Fibroblast of lung (primary cell): Measurements from ENCODE around the gene MRPL53. TPM values are rescaled to one million over a fixed set of nuclear protein-coding genes. Genes with fewer than 3 reads are reported as not detected.
A peak's percentile ranks its signal among the peaks of the same experiment; 100 is the strongest.

Experiments used
- DNase-seq, 2 donors: peaks; one replicate each; pipeline versions ENCODE4 v3.0.0 to v3.0.0-alpha.2; 2010; ENCODE audit warnings: low read depth in 2 of 2
- H2AFZ ChIP-seq: 2 replicates; pipeline ENCODE4 v1.5.1; 2012; ENCODE audit warnings: low read length, control low read depth, inconsistent platforms
- H3K27ac ChIP-seq: 2 replicates; pipeline ENCODE4 v1.5.1; 2011; ENCODE audit warnings: low read length, control low read depth; ENCODE audit not compliant: insufficient read depth
- H3K27me3 ChIP-seq: 2 replicates; pipeline ENCODE4 v1.5.1; 2011; ENCODE audit warnings: mild to moderate bottlenecking, low read length; ENCODE audit not compliant: control insufficient read depth, insufficient read depth
- H3K36me3 ChIP-seq: 2 replicates; pipeline ENCODE4 v1.5.1; 2011; ENCODE audit warnings: low read length; ENCODE audit not compliant: control insufficient read depth, insufficient read depth
- H3K4me1 ChIP-seq: 2 replicates; pipeline ENCODE4 v1.5.1; 2011; ENCODE audit warnings: low read length; ENCODE audit not compliant: control insufficient read depth, insufficient read depth; ENCODE audit errors: extremely low read depth
- H3K4me2 ChIP-seq: 2 replicates; pipeline ENCODE4 v1.5.1; 2011; ENCODE audit warnings: low read length, control low read depth; ENCODE audit not compliant: insufficient read depth; ENCODE audit errors: extremely low read depth
- H3K4me3 ChIP-seq, 4 experiments: fragments of 200-600 bp in 1 of 4; sonication (generic) in 1 of 4; replicated peaks in 1 of 4; 2 replicates each; pipeline ENCODE4 v1.5.1; 2011 to 2016; ENCODE audit warnings: low read length in 4 of 4, low read depth in 3 of 4, mild to moderate bottlenecking in 3 of 4, control low read depth in 2 of 4, inconsistent platforms in 1 of 4, mixed read lengths in 1 of 4; ENCODE audit not compliant: insufficient read depth in 1 of 4; ENCODE audit errors: control extremely low read depth in 1 of 4
- H3K79me2 ChIP-seq: 2 replicates; pipeline ENCODE4 v1.5.1; 2012; ENCODE audit warnings: mild to moderate bottlenecking, low read length, inconsistent platforms; ENCODE audit not compliant: control insufficient read depth, insufficient read depth
- H3K9ac ChIP-seq: 2 replicates; pipeline ENCODE4 v1.5.1; 2011; ENCODE audit warnings: mild to moderate bottlenecking, low read length, control low read depth; ENCODE audit not compliant: insufficient read depth
- H3K9me3 ChIP-seq: 2 replicates; pipeline ENCODE4 v1.5.1; 2012; ENCODE audit warnings: low read depth, low read length; ENCODE audit not compliant: control insufficient read depth, insufficient read depth
- H4K20me1 ChIP-seq: 2 replicates; pipeline ENCODE4 v1.5.1; 2011; ENCODE audit warnings: low read length; ENCODE audit not compliant: control insufficient read depth, insufficient read depth; ENCODE audit errors: extremely low read depth
- EZH2 ChIP-seq: IDR thresholded peaks from 2 replicates; pipeline ENCODE4 v1.5.1; 2012; ENCODE audit warnings: low read length, control low read depth, mild to moderate bottlenecking; ENCODE audit errors: missing control alignments
- polyA plus RNA-seq, 2 donors: library from polyadenylated mRNA; depleted of rRNA in 1 of 2; stranded (reverse) in 1 of 2; unstranded in 1 of 2; fragments of >200 nt; gene quantifications; 2 replicates each; pipeline ENCODE4 v1.2.1, GENCODE V29; 2011 to 2012; ENCODE audit warnings: missing spikeins in 1 of 2
- total RNA-seq: library from RNA; depleted of rRNA; stranded (reverse); fragments of >200 nt; gene quantifications from 2 replicates; pipeline ENCODE4 v1.2.1, GENCODE V29; 2014
- TF ChIP-seq, protein P1 (sequence below), 2 donors: IDR thresholded peaks in 1 of 2; conservative IDR thresholded peaks in 1 of 2; 1 replicate in 1 of 2; 2 replicates in 1 of 2; pipeline ENCODE4 v1.5.1; 2011 to 2012; ENCODE audit warnings: low read length in 2 of 2, control low read depth in 1 of 2, inconsistent platforms in 1 of 2, low read depth in 1 of 2, mild to moderate bottlenecking in 1 of 2

MRPL53 gene
- total and polyA plus RNA-seq, 2 donors (not counting 1 experiment from before 2014, with no cell fraction given), result 30.1 to 45.4 TPM

DNA sequence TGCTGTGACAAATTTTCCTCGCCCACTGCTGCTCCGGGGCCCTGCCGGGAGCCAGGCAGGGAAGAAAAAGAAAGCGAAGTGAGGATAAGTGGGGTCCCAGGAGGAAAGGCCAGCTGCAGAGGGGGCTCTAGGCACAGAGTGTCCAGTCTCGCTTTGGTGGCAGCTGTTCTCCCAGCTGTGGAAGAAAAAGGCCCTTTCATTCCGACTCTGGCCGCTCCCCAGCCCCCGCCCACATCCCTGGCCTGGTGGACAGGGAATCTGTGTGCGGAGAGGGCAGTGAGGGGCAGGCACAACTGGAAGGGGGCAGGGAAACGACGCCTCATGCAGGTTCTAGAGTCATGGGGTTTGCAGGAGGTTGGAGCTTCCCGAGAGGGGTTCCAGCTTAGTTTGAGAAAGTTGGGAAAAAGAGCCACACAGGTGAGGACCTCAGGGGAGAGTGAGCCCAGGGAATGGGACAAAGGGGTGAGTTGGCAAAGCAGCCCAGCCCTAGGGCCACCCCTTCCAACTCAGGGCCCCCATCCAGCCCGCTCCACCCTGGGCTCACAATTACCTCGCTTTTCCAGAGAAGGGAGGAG lies 32.6 kb downstream of the MRPL53 start:
- H3K4me1 ChIP-seq, result peaks cover 12% of the 10 kb centered on the region
- no peak for TF ChIP-seq EZH2
- TF ChIP-seq, protein P1, sequence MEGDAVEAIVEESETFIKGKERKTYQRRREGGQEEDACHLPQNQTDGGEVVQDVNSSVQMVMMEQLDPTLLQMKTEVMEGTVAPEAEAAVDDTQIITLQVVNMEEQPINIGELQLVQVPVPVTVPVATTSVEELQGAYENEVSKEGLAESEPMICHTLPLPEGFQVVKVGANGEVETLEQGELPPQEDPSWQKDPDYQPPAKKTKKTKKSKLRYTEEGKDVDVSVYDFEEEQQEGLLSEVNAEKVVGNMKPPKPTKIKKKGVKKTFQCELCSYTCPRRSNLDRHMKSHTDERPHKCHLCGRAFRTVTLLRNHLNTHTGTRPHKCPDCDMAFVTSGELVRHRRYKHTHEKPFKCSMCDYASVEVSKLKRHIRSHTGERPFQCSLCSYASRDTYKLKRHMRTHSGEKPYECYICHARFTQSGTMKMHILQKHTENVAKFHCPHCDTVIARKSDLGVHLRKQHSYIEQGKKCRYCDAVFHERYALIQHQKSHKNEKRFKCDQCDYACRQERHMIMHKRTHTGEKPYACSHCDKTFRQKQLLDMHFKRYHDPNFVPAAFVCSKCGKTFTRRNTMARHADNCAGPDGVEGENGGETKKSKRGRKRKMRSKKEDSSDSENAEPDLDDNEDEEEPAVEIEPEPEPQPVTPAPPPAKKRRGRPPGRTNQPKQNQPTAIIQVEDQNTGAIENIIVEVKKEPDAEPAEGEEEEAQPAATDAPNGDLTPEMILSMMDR (conservative IDR thresholded peaks at IDR 0.05 in 1 of 2, IDR thresholded peaks at IDR 0.05 in 1 of 2; ENCODE audit: low read depth in 1 of 2, low read length in 2 of 2), result no peak
- peak overlapping the region; percentile 68 to 84 (median 77) for H3K4me3 ChIP-seq
- H3K9ac ChIP-seq, result peak overlapping the region; percentile 48
- H3K4me2 ChIP-seq, result peak overlapping the region; percentile 99
- H3K27ac ChIP-seq, result peak overlapping the region; percentile 71
- H3K27me3 ChIP-seq, result no peaks in the 10 kb centered on the region
- peak overlapping the region; percentile 86 for H2AFZ ChIP-seq
- DNase-seq, result peak; percentile 55 to 61
- H3K79me2 ChIP-seq, result no peaks in the 10 kb centered on the region
- no peaks in the 10 kb centered on the region for H4K20me1 ChIP-seq
- no peaks in the 10 kb centered on the region for H3K36me3 ChIP-seq
- no peaks in the 10 kb centered on the region for H3K9me3 ChIP-seq

DNA sequence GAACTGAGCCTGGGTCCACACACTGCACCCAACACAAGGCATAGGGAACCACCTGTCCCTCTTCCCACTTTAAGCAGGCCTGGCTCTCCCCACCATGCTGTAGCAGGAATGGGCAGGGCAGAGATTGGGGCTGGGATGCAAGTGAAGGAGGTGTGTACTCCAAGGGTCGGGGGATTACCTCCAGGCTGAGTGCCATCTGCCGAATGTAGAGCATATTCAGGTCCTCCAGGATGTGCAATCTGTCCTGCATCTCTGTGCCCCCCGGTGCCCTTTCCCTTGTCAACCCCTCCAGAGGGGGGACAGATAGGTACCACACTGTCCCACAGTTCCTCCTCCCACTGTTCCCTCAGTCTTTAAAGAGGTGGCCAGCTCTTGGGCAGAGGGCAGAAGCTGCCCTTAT lies 33.1 kb downstream of the MRPL53 start:
- no peak overlapping the region for H3K27ac ChIP-seq
- H3K79me2 ChIP-seq, result no peaks in the 10 kb centered on the region
- peak overlapping the region; percentile 68 to 84 (median 77) for H3K4me3 ChIP-seq
- TF ChIP-seq EZH2, result no peak
- TF ChIP-seq, protein P1 (conservative IDR thresholded peaks at IDR 0.05 in 1 of 2, IDR thresholded peaks at IDR 0.05 in 1 of 2; ENCODE audit: low read depth in 1 of 2, low read length in 2 of 2), result no peak
- no peaks in the 10 kb centered on the region for H3K27me3 ChIP-seq
- no peaks in the 10 kb centered on the region for H3K36me3 ChIP-seq
- H3K9ac ChIP-seq, result peak overlapping the region; percentile 48
- peaks cover 12% of the 10 kb centered on the region for H3K4me1 ChIP-seq
- DNase-seq, result no peak
- H3K9me3 ChIP-seq, result no peaks in the 10 kb centered on the region
- H4K20me1 ChIP-seq, result no peaks in the 10 kb centered on the region
- peak overlapping the region; percentile 99 for H3K4me2 ChIP-seq
- H2AFZ ChIP-seq, result no peak overlapping the region

DNA sequence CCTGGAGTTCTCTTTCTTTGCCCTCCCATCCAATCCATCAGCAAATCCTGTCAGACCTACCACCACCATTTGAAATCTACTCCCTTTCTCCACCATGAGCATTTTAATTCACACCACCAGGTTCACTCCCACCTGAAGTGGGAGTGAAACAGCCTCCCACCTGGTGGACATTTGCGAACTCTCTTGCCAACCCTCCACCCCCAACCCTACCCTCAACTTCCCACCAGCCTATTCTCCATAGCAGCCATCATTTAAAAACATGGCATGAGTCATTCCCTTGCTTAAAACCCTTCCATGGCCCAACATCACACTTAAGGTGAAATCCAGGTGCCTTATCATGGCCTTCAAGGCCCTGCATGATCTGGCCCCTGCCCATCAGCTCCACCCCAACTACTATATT lies 34.2 kb downstream of the MRPL53 start:
- Histone ChIP-seq H3K36me3 (no peaks in the 10 kb centered on the region), H3K27me3 (no peaks in the 10 kb centered on the region), H3K27ac (no peak overlapping the region), H3K9ac (no peak overlapping the region), H3K79me2 (no peaks in the 10 kb centered on the region), H3K4me1 (peaks cover 12% of the 10 kb centered on the region), H3K4me3 (no peak overlapping the region), H3K4me2 (no peak overlapping the region), H2AFZ (no peak overlapping the region), H4K20me1 (no peaks in the 10 kb centered on the region), H3K9me3 (no peaks in the 10 kb centered on the region)
- TF ChIP-seq, protein P1 (conservative IDR thresholded peaks at IDR 0.05 in 1 of 2, IDR thresholded peaks at IDR 0.05 in 1 of 2; ENCODE audit: low read depth in 1 of 2, low read length in 2 of 2), result no peak
- no peak for TF ChIP-seq EZH2
- DNase-seq, result no peak
